ENCODE results near the gene RPL12.

DNA sequence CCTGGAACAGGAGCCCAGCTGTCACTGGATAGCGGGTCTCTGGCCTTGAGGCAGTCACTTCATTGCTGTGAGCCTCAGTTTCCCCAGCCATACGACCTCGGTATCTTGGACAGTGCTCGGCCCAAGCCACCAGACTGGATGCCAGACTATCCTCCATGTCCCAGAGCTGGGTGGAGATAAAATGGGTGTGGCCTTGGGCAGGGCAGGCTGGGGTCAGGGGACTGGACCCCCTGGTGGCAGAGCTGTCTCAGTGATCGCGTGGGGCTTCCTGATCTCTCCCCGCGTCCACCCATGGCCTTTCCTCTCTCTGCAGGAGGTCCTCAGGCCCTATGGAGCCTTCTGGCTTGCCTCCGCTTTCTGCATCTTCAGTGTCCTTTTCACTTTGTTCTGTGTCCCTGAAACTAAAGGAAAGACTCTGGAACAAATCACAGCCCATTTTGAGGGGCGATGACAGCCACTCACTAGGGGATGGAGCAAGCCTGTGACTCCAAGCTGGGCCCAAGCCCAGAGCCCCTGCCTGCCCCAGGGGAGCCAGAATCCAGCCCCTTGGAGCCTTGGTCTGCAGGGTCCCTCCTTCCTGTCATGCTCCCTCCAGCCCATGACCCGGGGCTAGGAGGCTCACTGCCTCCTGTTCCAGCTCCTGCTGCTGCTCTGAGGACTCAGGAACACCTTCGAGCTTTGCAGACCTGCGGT lies 44.3 kb downstream of the RPL12 start:
- TF ChIP-seq CTCF (IDR thresholded peaks at IDR 0.05; ENCODE audit: borderline replicate concordance, extremely low read depth, low read length, poor library complexity, severe bottlenecking) (no peak), EZH2 (IDR thresholded peaks at IDR 0.05; ENCODE audit: borderline replicate concordance, low read depth, low read length, severe bottlenecking) (no peak)
